Sigmoid colon (tissue), 7 donors: ENCODE results near the gene PDZD8. TPM values are rescaled to one million over a fixed set of nuclear protein-coding genes. Genes with fewer than 3 reads are reported as not detected.

Experiments
- DNase-seq: peaks from one replicate; pipeline ENCODE4 v3.0.0-alpha.2; 2019
- H3K27ac ChIP-seq, 4 donors: fragments of 200-600 bp; sonication (generic); one replicate each; pipeline ENCODE4 v1.5.1; 2016 to 2019; ENCODE audit warnings: mild to moderate bottlenecking in 1 of 4
- H3K27me3 ChIP-seq, 3 donors: fragments of 200-600 bp; sonication (generic); one replicate each; pipeline ENCODE4 v1.5.1; 2019; ENCODE audit warnings: mild to moderate bottlenecking in 1 of 3
- H3K36me3 ChIP-seq, 4 donors: fragments of 200-600 bp; sonication (generic); one replicate each; pipeline ENCODE4 v1.5.1; 2016 to 2019
- H3K4me1 ChIP-seq, 4 donors: fragments of 200-600 bp; sonication (generic); one replicate each; pipeline ENCODE4 v1.5.1; 2017 to 2019
- H3K4me3 ChIP-seq, 4 donors: fragments of 200-600 bp; sonication (generic); one replicate each; pipeline ENCODE4 v1.5.1; 2017 to 2019; ENCODE audit warnings: mild to moderate bottlenecking in 2 of 4, moderate library complexity in 1 of 4
- H3K9me3 ChIP-seq, 4 donors: fragments of 200-600 bp in 3 of 4; sonication (generic) in 3 of 4; one replicate each; pipeline versions ENCODE4 v1.5.1 to v1.6.1; 2013 to 2019
- EP300 ChIP-seq, 4 donors: sonication (generic); formaldehyde crosslinking; IDR thresholded peaks; one replicate each; pipeline ENCODE4 v1.6.1; 2017; ENCODE audit warnings: antibody characterized with exemption in 4 of 4
- POLR2A ChIP-seq, 2 donors: fragments of 450-650 bp; IDR thresholded peaks; one replicate each; pipeline ENCODE4 v1.6.1; 2016; ENCODE audit warnings: antibody characterized with exemption in 2 of 2, mild to moderate bottlenecking in 2 of 2, moderate library complexity in 2 of 2
- POLR2AphosphoS5 ChIP-seq, 4 donors: sonication (generic); formaldehyde crosslinking; IDR thresholded peaks; one replicate each; pipeline ENCODE4 v1.6.1; 2017; ENCODE audit warnings: antibody characterized with exemption in 4 of 4
- WGBS, 2 donors: extraction: QIAGEN DNeasy Blood & Tissue Kit; methylation state at CpG; one replicate each; pipeline ENCODE4 v1.1.7; 2013; 5-methylcytosine and 5-hydroxymethylcytosine counted together
- intact Hi-C: fragments of 100-400 bp; cut with DNase I; formaldehyde crosslinking; loops from one replicate; pipeline ENCODE4 v1.15.1; 2023
- polyA plus RNA-seq, 3 donors: library from polyadenylated mRNA; stranded (reverse); fragments of 200-250 nt; gene quantifications; one replicate each; pipeline ENCODE4 v1.2.3, GENCODE V29; 2013
- total RNA-seq, 4 donors: library from RNA; depleted of rRNA; stranded (reverse); fragments of >200 nt; gene quantifications; one replicate each; pipeline ENCODE4 v1.1.0, GENCODE V29; 2016
- TF ChIP-seq, protein P1 (sequence below), 4 experiments: fragments of 450-650 bp in 3 of 4; fragments of 200-600 bp in 1 of 4; IDR thresholded peaks; one replicate each; pipeline ENCODE4 v1.5.1; 2016 to 2019; ENCODE audit warnings: antibody characterized with exemption in 4 of 4, mild to moderate bottlenecking in 3 of 4, moderate library complexity in 2 of 4
- donor health status: healthy with polysubstance abuse.
- donor health status: Bipolar disorder and iron deficiency.
- donor health status: healthy.

Gene PDZD8
- total and polyA plus RNA-seq, 7 donors, result 3.5 to 34.3 (median 25.2) TPM

DNA sequence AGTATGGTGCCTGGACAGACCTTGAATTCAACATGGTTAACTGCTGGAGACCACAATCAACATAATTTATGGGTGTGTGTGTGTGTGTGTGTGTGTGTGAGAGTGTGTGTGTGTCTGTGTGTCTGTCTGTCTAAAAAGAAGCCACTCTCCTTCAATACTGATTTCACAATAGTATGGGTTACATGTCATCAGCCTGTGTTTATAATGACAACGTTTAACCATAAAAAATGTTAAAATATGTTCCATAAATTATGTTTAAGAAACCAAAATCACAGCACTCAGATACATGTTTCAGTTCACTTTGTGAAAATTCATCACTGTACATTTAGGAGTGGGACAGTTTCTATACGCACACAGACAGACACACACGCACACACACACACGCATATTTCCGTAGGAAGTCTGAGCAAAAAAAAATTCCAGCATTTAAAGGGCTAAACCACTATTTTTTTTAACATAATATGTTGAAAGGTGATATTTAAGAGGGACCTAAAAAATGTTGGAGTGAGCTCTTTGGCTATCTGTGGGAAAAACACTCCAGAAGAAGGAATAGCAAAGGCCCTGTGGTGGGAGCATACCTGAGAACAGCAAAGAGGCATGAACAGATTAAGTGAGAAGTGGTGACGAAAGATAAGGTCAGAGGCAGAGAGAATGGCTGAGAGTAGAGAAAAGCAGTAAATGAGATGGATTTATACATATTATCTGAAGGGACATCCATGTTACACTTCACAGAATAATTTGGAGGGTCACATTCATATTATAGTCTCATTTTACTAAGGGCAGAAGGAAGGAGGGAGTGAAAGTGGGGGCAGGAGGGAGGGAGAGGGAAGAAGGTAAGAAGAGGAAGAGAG lies 10.9 kb downstream of the PDZD8 start:
- intact Hi-C loops, result no loop called here
- 16 to 51% methylated on average over 6 of the region's 6 CpGs for WGBS, 2 donors
- no peaks in the 10 kb centered on the region for H3K9me3 ChIP-seq
- peaks cover 0 to 57% (median 36%) of the 10 kb centered on the region in 4 donors for H3K4me1 ChIP-seq
- no peaks in the 10 kb centered on the region for H3K27me3 ChIP-seq
- no peak overlapping the region for H3K4me3 ChIP-seq
- H3K27ac ChIP-seq, result no peak overlapping the region
- no peak for DNase-seq
- TF ChIP-seq EP300 (IDR thresholded peaks at IDR 0.05), result no peak
- TF ChIP-seq POLR2AphosphoS5 (IDR thresholded peaks at IDR 0.05), result no peak
- TF ChIP-seq, protein P1, sequence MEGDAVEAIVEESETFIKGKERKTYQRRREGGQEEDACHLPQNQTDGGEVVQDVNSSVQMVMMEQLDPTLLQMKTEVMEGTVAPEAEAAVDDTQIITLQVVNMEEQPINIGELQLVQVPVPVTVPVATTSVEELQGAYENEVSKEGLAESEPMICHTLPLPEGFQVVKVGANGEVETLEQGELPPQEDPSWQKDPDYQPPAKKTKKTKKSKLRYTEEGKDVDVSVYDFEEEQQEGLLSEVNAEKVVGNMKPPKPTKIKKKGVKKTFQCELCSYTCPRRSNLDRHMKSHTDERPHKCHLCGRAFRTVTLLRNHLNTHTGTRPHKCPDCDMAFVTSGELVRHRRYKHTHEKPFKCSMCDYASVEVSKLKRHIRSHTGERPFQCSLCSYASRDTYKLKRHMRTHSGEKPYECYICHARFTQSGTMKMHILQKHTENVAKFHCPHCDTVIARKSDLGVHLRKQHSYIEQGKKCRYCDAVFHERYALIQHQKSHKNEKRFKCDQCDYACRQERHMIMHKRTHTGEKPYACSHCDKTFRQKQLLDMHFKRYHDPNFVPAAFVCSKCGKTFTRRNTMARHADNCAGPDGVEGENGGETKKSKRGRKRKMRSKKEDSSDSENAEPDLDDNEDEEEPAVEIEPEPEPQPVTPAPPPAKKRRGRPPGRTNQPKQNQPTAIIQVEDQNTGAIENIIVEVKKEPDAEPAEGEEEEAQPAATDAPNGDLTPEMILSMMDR (IDR thresholded peaks at IDR 0.05), result no peak
- TF ChIP-seq POLR2A (IDR thresholded peaks at IDR 0.05), result no peak
- H3K36me3 ChIP-seq, result no peaks in the 10 kb centered on the region

DNA sequence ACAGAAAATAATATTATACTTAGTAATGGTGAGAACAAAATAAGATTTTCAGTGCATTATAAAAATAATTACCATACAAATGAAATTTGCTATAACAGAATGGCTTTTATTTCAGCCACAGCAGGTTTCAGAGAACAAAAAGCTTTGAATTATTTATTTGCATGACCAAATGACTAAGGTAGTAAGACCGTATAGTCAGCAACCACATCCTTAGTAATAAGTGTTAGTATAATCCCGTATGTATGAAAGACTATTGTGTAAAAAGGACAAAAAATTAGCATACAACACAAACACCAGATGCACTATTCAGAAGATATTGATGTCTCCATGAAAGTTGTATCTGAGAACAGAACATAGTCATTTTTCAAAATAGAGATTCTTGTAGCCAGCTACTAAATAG lies 12.2 kb downstream of the PDZD8 start:
- intact Hi-C loops, result no loop called here
- Histone ChIP-seq H3K4me1 (peaks cover 0 to 51% (median 32%) of the 10 kb centered on the region in 4 donors), H3K27me3 (no peaks in the 10 kb centered on the region), H3K9me3 (no peaks in the 10 kb centered on the region), H3K36me3 (no peaks in the 10 kb centered on the region), H3K27ac (no peak overlapping the region), H3K4me3 (no peak overlapping the region)
- 10 to 39% methylated on average over 2 of the region's 2 CpGs for WGBS, 2 donors
- TF ChIP-seq POLR2A (IDR thresholded peaks at IDR 0.05), result no peak
- TF ChIP-seq POLR2AphosphoS5 (IDR thresholded peaks at IDR 0.05), result no peak
- TF ChIP-seq, protein P1 (IDR thresholded peaks at IDR 0.05), result no peak
- no peak for TF ChIP-seq EP300 (IDR thresholded peaks at IDR 0.05)
- no peak for DNase-seq

DNA sequence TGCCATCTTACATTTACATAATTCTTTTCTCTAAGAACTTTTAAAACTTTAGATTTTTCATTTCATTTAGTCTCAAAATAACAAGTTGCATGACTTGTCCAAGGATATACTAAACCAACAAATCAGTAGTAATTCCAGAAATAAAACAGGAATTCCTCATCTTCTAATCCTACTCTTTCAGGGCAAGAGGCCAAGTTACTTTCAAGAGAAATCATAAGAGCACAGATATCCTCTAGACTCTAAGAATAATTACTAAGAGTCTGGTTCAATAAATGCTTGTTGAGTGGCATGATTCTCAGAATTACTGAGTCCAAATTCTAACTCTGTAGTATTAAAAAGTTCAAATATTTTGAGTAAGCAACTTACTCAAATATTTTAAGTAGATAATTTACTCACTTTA lies 12.9 kb downstream of the PDZD8 start:
- DNase-seq, result no peak
- Histone ChIP-seq H3K4me1 (peaks cover 0 to 47% (median 30%) of the 10 kb centered on the region in 4 donors), H3K9me3 (no peaks in the 10 kb centered on the region), H3K4me3 (no peak overlapping the region), H3K36me3 (no peaks in the 10 kb centered on the region), H3K27ac (no peak overlapping the region), H3K27me3 (no peaks in the 10 kb centered on the region)
- intact Hi-C loops, result no loop called here
- TF ChIP-seq EP300 (IDR thresholded peaks at IDR 0.05) (no peak), POLR2AphosphoS5 (IDR thresholded peaks at IDR 0.05) (no peak), POLR2A (IDR thresholded peaks at IDR 0.05) (no peak)
- TF ChIP-seq, protein P1 (IDR thresholded peaks at IDR 0.05), result no peak

DNA sequence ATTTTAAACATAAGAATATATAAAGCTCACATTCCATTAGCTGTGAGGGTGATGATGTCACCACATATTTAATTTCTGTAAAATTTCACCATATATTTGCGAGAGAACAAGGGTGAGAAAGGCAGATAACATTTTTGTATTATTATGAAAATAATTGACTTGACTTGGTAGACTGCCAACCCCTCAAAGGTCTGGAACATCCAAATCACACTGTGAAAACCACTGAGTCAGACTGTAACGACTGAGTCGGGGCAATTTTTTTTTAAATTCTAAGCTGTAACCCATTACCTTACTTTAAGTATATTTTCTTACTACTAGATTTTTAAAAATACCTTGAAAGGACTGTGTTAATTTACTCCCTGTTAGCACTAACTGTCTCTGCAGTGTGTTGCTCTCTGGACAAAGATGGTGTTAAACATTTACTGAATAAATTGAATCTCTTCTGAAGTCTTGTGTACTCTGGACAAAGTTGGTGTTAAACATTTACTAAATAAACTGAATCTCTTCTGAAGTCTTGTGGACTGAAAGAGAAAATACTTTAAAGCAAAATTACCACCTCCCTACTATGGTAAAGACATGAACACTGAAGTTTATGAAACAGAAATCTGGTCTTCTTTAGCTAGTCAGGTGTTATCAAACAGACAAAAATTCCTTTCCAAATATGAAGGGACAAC lies 14.1 kb downstream of the PDZD8 start:
- intact Hi-C loops, result no loop called here
- TF ChIP-seq EP300 (IDR thresholded peaks at IDR 0.05), result no peak
- no peak for TF ChIP-seq POLR2A (IDR thresholded peaks at IDR 0.05)
- Histone ChIP-seq H3K27me3 (no peaks in the 10 kb centered on the region), H3K27ac (no peak overlapping the region), H3K9me3 (no peaks in the 10 kb centered on the region), H3K4me1 (peaks cover 0 to 45% (median 25%) of the 10 kb centered on the region in 4 donors), H3K36me3 (no peaks in the 10 kb centered on the region), H3K4me3 (no peak overlapping the region)
- WGBS, 2 donors, result 10 to 51% methylated on average over 3 of the region's 3 CpGs
- DNase-seq, result no peak

DNA sequence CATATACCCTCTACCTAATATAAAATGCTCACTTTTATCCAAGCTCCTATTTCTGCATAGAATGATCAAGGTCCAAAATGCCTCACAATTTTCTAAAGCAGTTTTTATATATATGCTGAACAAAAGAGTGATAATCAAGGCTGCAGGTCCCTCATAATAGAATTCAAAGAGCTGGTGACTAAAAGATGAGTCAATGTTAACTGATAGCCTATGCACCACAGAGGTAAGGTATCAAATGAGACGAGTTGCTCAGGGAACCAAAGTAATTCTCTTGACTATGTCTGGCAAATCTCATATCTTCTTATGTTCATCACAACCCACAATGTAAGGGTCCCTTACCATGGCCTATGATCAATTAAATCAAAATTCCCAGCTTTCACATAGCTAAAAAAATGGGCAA lies 15.2 kb downstream of the PDZD8 start:
- TF ChIP-seq POLR2AphosphoS5 (IDR thresholded peaks at IDR 0.05), result no peak
- no peak for TF ChIP-seq POLR2A (IDR thresholded peaks at IDR 0.05)
- no peak for TF ChIP-seq EP300 (IDR thresholded peaks at IDR 0.05)
- TF ChIP-seq, protein P1 (IDR thresholded peaks at IDR 0.05), result no peak
- no peak overlapping the region for H3K27ac ChIP-seq
- no peaks in the 10 kb centered on the region for H3K36me3 ChIP-seq
- H3K4me1 ChIP-seq, result peaks cover 0 to 46% (median 28%) of the 10 kb centered on the region in 4 donors
- H3K9me3 ChIP-seq, result no peaks in the 10 kb centered on the region
- intact Hi-C loops, result no loop called here
- DNase-seq, result no peak
- H3K27me3 ChIP-seq, result no peaks in the 10 kb centered on the region
- 10 to 64% methylated on average over 1 of the region's 1 CpG for WGBS, 2 donors
- no peak overlapping the region for H3K4me3 ChIP-seq
